GM18511 (cell line): ENCODE data around the gene ERN1.
A peak's percentile ranks its signal among the peaks of the same experiment; 100 is the strongest.

Source experiments
- ATAC-seq: cut with Tn5 transposase; IDR thresholded peaks from one replicate; pipeline ENCODE4 v1.9.1; 2021; ENCODE audit warnings: mild to moderate bottlenecking, moderate library complexity; ENCODE audit not compliant: unreplicated experiment

The ERN1 gene

DNA sequence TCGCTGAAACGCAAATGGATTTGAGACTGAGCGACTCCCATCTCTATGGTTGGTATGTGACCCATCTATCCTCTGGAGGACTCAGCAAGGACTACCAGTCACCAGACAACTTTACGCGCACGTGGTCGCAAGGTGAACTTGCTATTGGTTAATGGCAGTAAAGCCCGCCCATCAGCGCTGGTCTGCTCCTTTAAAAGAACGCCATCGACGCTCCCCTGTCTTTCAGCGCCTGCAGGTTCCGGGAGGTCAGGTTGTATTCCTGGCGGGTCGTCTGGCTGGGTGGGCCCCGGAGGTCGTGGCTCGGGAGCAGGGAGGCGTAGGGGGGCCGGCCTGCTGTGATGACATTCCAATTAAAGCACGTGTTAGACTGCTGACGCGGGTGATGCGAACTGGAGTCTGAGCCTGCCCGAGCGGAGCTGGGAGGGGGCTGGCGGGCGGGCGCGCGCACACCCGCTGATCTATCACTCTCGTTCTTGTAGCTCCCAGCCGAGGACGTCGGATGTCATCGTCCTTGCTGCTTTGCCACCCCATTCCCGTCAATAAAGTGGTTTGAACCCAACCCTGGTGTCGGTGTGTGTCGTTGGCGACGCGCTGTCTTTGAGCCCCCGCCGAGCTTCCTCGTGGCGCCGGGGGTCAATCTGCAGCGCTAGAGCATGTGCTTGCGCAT lies 15.9 kb upstream of the ERN1 start:
- peak; percentile 94 for ATAC-seq

DNA sequence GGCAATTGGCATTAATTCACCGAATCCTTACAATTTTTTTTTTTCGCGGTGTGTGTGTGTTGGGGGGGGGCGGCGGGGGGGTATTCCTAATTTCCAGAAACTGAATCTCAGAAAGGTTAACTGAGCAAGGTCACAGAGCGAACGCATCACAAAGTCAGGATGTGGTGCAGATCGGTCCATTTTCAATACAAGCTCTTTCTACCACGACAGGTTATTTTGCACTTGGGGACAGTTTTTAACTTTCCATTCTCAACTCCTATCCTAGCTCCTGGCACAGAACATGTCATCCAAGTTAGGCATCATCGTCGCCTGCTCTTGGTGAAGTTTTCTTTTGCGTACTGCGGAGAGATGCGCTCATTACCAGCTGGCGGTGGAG lies 15.4 kb upstream of the ERN1 start:
- peak; percentile 9 for ATAC-seq

DNA sequence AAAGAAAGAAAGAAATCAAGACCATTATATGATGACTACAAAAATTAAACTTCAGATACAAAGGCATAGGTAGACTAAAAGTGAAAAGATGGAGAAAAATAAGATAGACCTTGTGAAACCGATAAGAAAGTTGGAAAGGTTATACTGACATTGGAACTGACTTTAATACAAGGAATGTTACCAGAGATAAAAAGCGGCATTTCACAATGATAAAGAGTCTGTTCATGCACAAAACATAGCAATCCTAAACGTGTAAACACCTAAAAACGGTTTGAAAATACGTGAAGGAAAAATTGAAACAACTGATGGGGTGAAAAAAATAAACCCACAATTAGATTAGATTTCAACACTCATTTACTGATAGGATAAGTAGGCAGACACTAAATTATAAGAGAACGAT lies 9.6 kb upstream of the ERN1 start:
- ATAC-seq, result no peak

DNA sequence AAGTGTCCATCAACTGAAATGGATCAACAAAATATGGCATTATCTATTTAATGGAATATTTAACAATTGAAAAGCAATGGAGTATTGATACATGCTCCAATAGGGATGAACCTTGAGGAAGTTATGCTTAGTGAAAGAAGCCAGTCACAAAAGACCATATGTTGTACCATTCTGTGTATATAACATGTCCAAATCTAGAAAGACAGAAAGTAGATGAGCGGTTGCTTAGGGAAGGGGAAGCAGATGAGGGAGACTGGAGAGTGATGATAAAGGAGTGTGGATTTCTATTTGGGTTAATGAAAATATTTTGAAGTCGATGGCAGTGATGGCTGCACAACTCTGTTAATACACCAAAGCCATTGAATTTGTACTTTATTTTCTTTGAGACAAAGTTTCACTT lies 8.5 kb upstream of the ERN1 start:
- ATAC-seq, result no peak

DNA sequence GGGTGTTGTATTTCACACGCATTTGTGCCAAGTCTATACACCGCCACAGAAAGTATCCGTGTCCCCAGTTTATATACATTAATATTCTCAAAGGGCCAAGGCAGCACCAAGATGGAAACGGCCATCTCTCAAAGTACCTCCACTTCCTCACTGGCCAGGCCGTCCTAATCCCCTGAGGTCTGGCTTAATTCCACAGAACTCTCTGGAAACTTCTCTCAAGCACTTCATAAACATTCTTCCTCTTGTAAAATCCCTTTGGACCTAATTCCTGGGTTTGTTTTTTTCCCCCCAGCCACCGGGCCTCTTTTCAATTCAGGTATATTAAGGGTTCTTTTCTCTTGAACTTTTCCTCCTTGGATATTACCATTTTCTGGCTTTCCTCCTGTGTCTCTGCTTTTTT lies 5.1 kb upstream of the ERN1 start:
- ATAC-seq, result no peak

DNA sequence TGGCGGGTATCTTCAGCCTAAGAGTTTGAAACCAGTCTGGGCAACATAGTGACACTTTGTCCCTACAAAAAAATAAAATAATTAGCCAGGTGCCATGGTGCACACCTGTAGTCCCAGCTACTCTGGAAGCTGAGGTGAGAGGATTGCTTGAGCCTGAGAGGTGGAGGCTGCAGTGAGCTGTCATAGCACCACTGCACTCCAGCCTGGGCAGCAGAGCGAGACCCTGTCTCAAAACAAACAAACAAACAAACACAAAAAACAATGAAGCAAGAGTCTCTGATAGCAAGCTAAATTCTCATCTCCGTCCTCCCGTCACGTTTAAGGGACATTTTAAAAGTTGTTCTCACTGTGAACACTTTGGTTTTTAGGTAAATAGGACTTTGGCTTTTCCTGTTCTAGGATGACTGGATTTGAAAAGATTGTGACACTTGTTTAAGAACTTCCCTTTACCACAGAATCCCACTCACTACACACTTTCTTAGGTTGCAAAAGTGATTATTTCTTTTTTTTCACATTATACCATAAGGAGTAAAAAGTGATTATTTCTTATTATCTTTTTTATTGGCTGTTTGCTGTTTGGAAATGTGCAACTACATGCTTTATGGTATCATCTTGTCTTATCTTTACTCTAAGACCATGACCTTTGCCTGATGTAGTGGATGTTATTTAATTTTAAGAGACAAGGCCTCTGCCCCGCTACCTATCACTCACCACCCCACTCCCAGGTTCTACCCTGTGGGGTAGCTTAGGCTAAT lies 4.4 kb upstream of the ERN1 start:
- no peak for ATAC-seq

DNA sequence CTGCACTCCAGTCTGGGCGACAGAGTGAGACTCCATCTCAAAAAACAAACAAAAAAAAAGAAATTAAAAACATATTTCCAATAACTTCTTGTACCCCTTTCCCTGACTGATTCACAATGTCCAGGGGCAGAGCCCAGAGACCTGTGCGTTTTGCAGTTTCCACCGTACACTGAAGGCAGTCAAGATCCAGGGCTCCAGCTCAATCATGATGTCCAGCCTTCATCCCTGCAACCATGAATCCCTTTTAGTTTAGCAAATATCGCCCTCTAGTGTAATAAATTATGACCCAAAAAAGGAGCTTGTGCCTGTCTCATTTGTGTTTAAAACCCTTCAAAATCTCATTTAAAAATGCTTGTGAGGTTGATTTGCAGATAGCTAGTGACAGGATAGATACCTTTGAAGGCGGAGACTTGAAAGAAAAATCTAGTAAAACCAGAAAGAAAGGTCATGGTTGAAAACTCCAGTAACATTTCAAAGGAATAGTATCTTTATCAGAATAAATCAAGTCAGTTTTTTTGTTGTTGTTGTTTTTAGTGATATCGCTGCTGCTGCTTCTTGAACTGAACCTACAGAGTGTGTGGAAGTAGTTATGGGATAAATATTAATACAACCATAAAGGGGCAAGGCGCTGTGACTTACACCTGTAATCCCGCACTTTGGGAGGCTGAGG lies 3.7 kb upstream of the ERN1 start:
- ATAC-seq, result no peak

DNA sequence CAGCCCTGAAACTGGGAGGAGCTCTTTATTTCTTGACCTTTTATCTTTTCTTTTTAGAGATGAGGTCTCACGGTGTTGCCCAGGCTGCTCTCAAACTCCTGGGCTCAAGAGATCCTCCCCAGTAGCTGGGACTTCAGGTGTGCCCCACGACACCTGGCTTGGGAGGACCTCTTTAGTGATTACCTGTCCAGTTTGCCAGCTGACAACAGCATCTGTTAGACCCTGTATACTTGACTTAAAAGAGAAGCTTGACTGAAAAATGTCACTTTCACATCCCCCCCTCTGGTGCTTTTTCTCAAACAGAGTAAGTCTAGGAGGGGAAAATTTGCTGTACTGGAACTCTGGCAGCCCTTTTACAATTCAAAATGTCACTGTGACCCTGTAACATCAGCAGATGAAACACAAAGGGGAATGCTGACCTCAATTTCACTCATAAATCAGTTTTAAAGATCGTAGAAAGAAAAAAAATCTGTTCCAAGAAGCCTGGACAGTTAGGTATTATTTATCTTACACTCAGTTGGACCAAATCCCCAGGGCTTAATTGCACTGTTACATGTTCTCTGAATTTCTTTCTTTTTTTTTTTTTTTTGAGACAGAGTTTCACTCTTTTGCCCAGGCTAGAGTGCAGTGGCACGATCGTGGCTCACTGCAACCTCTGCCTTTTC lies 1.8 kb upstream of the ERN1 start:
- no peak for ATAC-seq

DNA sequence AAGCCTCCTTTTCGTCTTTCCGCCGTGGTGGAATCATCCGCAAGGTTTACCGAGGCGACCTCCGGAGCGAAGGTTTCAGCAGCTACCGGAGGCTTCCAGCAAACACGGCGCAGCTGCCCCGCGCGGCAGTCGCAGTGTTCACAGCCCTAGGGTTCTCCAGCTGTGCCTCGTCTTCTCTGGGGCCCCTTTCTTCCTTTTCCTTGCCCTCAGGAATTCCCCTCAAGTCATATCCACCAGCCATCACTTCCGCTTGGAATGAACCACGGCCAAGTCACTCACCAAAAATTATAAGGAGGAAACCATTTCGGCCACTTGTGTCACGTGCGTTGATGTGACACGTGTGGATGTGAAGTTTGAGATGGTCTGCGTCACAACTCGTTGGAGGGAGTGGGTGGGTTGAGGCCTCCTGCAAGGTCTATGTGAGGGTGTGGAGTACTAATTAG lies 636 bp upstream of the ERN1 start:
- peak; percentile 30 for ATAC-seq

DNA sequence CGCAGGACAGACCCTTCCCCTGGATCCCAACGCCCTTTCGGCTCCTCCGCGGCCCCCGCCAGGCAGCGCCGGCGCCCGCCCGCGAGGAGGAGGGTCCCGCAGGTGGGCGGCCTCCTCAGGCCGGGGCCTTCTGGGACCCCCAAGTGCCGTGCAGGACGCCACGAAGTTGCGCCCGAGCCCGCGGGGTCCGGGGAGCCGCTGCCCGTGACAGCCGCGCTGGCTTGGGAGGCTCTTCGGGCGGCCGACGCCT lies 504 bp downstream of the ERN1 start:
- peak; percentile 9 for ATAC-seq

DNA sequence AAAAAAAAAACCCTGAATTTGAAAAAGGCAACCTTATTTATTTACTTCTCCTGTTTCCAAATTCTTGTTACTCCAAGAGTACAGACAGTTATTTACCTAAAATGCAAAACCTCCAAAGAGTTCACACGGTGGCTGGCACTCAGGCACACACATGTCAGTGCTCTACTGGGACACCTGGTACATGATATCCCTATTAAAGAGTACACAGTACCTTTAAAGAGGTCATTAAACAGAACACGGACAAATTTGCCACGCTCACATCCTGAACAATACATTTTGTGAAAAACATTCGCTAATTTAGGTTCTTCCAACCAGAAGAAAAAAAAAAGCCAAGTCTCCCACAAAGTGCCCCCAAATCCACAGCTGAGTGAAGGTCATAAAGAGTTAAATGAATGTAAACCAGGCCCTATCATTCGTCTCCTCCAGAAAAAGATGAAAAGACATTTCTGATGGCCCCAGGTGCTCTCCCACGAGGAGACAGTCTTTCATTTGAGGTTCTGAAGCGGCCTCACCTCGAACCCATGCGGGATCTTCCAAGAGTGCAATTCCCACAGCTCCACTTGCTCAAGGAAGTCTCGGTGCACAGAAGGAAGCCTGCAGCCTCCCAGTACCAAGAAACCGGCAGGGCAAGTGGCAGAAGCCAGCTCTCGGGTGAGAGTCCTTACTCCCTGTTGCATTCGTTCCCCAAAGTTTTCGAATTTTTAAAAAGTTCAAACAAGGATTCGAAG lies 993 bp downstream of the ERN1 start:
- peak; percentile 2 for ATAC-seq

DNA sequence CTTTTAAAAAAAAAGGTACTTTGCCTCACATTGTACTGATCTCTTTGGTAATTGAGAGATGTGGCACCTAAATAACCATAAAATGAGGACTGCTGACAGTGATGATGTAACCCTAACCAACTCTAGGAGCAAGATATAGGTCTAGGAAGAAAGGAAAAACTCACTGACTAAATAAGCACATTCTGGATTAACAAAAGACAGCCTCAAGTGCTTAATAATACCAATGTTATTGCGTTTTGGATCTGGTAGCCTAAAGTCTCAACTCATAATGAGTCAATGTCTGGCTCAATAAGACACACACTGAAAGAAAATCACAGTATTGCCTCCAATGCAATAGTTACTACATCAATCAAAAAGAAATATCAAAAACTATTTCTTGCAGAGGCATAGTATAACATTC lies 3.0 kb downstream of the ERN1 start:
- ATAC-seq, result no peak

DNA sequence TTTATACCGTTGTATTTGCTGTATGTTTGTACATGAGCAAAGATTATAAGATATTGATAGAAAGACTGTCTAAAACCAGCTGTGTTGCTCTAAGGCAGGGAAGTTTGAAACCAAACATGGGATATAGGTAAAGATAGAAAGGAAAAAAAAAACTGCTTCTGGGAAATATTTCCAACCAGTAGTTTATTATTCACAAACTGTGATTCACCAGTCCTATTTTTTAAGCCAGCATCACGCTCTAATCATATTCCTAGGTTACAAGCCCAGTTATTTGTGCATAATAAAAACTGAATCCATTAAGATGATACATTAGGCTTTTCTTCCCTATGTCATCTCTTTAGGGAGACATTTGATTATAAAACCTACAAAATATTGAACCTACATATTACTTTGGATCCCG lies 4.0 kb downstream of the ERN1 start:
- no peak for ATAC-seq

DNA sequence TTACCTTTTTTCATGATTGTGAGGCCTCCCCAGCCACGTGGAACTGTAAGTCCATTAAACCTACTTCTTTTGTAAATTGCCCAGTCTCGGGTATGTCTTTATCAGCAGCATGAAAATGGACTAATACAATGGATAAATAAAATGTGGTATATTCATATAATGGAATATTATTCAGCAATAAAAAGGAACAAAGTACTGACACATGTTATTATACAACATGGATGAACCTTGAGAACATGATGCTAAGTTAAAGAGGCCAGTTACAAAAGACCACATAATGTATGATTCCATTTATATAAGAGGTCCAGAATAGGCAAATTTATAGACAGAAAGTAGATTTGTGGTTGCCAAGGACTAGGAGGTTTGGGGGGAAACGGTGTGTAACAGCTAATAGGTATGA lies 5.3 kb downstream of the ERN1 start:
- no peak for ATAC-seq

DNA sequence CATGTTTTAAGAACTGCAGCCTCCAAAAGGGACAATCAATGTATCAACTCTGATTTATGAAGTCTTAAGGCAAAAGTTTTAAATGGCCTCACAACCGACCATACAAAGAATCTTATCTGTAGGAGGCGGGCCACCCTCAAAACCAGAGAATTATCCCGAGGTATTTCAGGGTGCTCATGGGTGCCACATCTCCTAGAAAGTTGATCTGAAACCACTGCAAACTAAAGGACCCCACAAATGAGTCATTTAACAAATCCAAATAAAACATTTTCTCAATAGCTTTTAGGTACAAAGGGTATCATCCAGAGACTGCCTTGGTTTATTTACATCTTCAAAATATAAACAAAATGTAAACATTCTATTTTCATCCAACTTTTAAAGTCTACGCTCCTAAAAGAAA lies 6.8 kb downstream of the ERN1 start:
- no peak for ATAC-seq

DNA sequence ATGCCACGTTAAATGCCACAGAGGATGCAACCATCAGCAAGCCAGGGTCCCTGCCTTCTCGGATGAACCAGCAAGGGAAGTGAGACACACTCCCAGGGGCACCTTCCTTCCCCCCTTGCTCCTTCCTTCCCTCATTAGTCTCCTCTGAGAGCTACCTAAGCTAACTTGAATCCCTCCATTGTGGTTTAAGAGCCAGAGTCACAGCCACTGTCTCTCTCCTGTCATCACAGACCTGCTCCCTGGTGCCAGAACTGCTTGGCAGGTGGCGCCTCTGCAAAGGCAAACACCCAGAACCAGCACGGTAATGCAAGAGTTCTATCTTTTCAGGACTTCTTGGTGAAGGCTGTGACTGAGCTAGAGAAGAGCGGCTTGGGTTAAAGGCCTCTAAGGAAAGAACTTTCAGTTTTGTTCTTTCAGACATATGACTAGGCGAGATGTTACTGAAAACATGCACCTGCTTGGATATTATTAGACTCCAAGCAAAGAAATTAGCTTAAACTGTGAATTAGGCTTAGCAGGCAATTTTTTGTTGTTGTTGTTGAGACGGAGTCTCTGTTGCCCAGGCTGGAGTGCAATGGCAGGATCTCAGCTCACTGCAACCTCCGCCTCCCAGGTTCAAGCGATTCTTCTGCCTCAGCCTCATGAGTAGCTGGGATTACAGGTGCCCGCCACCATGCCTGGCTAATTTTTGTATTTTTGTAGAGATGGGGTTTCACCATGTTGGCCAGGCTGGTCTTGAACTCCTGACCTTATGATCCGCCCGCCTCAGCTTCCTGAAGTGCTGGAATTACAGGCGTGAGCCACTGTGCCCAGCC lies 8.8 kb downstream of the ERN1 start:
- peak; percentile 88 for ATAC-seq

DNA sequence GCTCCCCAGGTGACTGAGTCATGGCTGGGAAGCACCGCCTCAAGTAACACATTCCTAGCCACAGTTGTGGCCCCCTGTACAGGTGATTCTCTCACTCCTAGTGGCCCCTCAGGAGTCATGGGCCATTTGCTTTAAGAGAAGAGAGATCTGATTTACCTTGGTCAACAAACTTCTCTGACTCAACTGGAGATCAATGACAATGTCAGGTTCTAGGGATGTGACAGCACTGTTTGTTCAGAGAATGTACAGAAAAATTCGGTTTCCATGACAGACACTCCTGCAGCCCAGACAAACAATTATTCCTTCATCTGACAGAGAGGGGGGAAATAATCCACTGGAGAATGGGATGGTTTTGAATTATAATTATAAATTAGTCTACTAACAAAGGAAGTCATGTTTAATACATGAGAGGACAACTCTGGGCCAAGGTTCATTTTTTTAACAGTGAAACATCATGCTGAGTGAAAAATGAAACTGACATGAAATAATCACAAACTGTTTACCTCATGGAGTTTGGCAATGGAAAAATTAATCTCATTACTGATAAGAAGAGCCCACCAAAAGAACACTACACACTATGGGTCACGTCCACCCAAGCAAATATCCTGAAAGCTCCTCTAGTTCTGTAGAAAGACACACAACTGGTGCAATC lies 9.7 kb downstream of the ERN1 start:
- peak; percentile 15 for ATAC-seq

DNA sequence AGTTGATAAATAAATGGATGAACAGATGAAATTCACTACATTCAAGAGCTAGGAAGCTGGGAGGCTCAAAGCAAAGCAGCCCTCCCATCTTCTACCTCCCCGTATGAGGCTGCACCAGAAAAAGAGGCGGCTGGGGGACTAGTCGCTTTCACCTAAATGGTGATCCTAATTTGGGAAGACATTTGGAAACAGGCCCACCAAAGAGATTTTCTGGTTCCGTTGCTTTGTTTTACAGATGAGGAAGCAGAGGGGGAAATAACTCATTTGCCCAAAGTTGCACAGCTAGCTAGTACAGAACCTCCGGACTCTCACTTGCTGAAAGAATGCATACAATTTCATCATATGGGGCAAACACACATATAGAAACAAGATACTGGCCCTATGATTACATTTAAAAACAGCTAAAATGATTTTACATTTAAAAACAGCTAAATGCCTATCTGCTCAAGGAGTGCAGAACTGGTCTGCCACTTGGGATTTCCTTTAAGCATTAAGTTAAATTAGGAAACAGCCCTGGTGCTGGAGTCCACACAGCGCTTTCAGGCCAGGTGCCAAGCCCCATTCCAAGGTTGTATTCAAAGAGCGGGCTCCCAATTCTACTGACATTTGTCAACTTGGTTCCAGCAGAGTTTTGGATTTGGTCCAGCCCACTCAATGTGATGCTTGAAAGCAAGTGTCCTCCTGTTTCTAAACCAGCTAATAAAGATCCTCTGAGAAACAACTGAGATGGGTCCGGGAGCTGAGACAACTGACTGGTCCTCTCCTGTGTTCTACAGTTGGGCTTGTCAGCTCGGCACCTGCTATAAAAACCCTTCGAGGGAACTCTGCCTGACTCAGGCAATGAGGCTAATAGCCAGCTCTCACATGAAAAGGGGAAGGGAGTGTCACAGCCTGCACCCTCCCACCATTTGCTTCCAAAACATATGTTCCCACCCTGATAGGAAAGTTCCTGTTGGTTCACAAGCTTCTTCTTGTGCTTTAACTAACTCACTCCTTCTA lies 11.7 kb downstream of the ERN1 start:
- ATAC-seq, result no peak
